ENCODE measurements around the gene NKX1-1.
A peak's percentile ranks its signal among the peaks of the same experiment; 100 is the strongest.

GRCh38 chr4:1405254-1405635 lies 997 bp downstream of the NKX1-1 start:
- TF ChIP-seq CTCF (optimal IDR thresholded peaks at IDR 0.05 in 1 of 3, IDR thresholded peaks at IDR 0.05 in 1 of 3, conservative IDR thresholded peaks at IDR 0.05 in 1 of 3; ENCODE audit: extremely low read depth in 1 of 3, insufficient read depth in 2 of 3, low read length in 3 of 3) (no peak), EZH2 (IDR thresholded peaks at IDR 0.05; ENCODE audit: low read length) (peak; percentile 49)
